Measurements from ENCODE around the gene MAPK9. TPM values are rescaled to one million over a fixed set of nuclear protein-coding genes. Genes with fewer than 3 reads are reported as not detected.

The MAPK9 gene
- total RNA-seq, 6 donors from 2014 or later = 20.8 to 58.5 (median 33.4) TPM

DNA sequence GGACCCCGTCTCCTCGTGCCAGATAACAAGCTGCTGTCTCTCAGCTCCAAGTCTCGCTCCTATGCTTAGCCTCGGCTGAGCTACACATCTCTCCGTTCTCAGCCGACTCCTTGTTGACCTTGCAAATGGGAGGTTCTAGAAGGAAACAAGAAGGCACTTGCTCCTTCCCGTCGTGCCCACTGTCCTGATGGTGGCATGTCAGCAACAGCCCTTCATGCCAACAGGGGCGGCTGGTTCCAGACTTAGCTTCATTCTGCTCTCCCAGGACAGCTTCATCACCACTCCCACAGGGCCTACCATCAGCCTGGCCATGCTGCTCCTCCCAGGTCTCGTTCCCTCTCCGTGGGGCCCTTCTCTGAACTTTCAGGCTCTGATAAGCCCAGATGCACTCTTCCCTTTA lies 69.8 kb downstream of the MAPK9 start:
- WGBS, 2 donors = 96% methylated on average over 11 of the region's 11 CpGs
- no peak overlapping the region for H3K27ac ChIP-seq
- H3K9me3 ChIP-seq = peaks cover 34 to 90% (median 64%) of the 10 kb centered on the region in 4 donors
- no peaks in the 10 kb centered on the region for H3K27me3 ChIP-seq
- H3K4me1 ChIP-seq = no peaks in the 10 kb centered on the region
- no peak for DNase-seq
- H3K36me3 ChIP-seq = peaks cover 0 to 6% (median 0%) of the 10 kb centered on the region in 4 donors
- TF ChIP-seq, protein P1, sequence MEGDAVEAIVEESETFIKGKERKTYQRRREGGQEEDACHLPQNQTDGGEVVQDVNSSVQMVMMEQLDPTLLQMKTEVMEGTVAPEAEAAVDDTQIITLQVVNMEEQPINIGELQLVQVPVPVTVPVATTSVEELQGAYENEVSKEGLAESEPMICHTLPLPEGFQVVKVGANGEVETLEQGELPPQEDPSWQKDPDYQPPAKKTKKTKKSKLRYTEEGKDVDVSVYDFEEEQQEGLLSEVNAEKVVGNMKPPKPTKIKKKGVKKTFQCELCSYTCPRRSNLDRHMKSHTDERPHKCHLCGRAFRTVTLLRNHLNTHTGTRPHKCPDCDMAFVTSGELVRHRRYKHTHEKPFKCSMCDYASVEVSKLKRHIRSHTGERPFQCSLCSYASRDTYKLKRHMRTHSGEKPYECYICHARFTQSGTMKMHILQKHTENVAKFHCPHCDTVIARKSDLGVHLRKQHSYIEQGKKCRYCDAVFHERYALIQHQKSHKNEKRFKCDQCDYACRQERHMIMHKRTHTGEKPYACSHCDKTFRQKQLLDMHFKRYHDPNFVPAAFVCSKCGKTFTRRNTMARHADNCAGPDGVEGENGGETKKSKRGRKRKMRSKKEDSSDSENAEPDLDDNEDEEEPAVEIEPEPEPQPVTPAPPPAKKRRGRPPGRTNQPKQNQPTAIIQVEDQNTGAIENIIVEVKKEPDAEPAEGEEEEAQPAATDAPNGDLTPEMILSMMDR (IDR thresholded peaks at IDR 0.05) = no peak
- TF ChIP-seq EP300 (IDR thresholded peaks at IDR 0.05) = no peak
- no peak for TF ChIP-seq POLR2A (IDR thresholded peaks at IDR 0.05)
- no peak for TF ChIP-seq POLR2AphosphoS5 (IDR thresholded peaks at IDR 0.05)
- no peak for ATAC-seq (ENCODE audit: low FRiP score in 2 of 2)
- no peak overlapping the region for H3K4me3 ChIP-seq

DNA sequence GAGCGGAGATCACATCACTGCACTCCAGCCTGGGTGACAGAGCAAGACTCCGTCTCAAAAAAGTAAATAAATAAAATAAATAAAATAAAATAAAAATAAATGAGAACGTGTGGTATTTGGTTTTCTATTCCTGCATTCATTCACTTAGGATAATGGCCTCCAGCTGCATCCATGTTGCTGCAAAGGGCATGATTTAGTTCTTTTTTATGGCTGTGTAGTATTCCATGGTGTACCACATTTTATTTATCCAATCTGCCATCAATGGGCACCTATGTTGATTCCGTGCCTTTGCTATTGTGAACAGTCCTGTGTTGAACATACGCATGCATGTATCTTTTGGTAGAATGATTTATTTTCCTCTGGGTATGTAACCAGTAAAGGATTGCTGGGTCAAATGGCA lies 74.1 kb downstream of the MAPK9 start:
- DNase-seq (no peak), ATAC-seq (ENCODE audit: low FRiP score in 2 of 2) (no peak)
- Histone ChIP-seq H3K27me3 (no peaks in the 10 kb centered on the region), H3K9me3 (peaks cover 33 to 75% (median 51%) of the 10 kb centered on the region in 4 donors), H3K36me3 (no peaks in the 10 kb centered on the region), H3K4me3 (no peak overlapping the region), H3K27ac (no peak overlapping the region), H3K4me1 (no peaks in the 10 kb centered on the region)
- WGBS, 2 donors = 91 to 93% methylated on average over 5 of the region's 5 CpGs
- no peak for TF ChIP-seq POLR2A (IDR thresholded peaks at IDR 0.05)
- TF ChIP-seq EP300 (IDR thresholded peaks at IDR 0.05) = no peak
- no peak for TF ChIP-seq POLR2AphosphoS5 (IDR thresholded peaks at IDR 0.05)
- TF ChIP-seq, protein P1 (IDR thresholded peaks at IDR 0.05) = no peak

DNA sequence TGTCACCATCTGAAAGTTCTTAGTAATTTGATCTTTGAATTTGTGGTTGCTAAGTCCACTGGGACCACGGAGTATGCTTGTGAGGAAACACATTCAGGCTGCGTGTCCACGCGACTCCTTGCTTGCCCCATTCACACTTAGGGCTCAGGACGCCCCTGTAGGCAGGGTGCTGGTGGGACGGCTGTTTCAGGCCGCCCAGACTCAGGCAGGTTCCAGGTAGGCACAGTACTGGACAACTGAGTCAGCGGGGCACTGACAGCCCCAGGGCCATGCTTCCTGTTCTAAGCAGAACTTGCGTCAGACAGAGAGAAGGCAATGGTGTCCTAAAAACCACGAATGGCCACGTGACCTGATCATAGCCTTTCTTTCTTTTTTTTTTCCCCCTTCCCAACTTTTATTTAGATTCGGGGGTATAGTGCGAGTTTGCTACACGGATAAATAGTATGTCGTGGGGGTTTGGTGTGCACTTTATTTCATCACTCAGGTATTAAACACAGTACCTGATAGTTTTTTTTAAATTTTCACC lies 75.2 kb downstream of the MAPK9 start:
- DNase-seq (peak in 1 of 2 donors; percentile 58), ATAC-seq (ENCODE audit: low FRiP score in 2 of 2) (no peak)
- no peaks in the 10 kb centered on the region for H3K4me1 ChIP-seq
- H3K36me3 ChIP-seq = no peaks in the 10 kb centered on the region
- H3K4me3 ChIP-seq = no peak overlapping the region
- 82 to 91% methylated on average over 11 to 15 of the region's 15 CpGs for WGBS, 2 donors
- no peak overlapping the region for H3K27ac ChIP-seq
- H3K27me3 ChIP-seq = no peaks in the 10 kb centered on the region
- peaks cover 29 to 64% (median 42%) of the 10 kb centered on the region in 4 donors for H3K9me3 ChIP-seq
- TF ChIP-seq POLR2AphosphoS5 (IDR thresholded peaks at IDR 0.05) (no peak), POLR2A (IDR thresholded peaks at IDR 0.05) (no peak), EP300 (IDR thresholded peaks at IDR 0.05) (no peak)
- TF ChIP-seq, protein P1 (IDR thresholded peaks at IDR 0.05) = no peak

DNA sequence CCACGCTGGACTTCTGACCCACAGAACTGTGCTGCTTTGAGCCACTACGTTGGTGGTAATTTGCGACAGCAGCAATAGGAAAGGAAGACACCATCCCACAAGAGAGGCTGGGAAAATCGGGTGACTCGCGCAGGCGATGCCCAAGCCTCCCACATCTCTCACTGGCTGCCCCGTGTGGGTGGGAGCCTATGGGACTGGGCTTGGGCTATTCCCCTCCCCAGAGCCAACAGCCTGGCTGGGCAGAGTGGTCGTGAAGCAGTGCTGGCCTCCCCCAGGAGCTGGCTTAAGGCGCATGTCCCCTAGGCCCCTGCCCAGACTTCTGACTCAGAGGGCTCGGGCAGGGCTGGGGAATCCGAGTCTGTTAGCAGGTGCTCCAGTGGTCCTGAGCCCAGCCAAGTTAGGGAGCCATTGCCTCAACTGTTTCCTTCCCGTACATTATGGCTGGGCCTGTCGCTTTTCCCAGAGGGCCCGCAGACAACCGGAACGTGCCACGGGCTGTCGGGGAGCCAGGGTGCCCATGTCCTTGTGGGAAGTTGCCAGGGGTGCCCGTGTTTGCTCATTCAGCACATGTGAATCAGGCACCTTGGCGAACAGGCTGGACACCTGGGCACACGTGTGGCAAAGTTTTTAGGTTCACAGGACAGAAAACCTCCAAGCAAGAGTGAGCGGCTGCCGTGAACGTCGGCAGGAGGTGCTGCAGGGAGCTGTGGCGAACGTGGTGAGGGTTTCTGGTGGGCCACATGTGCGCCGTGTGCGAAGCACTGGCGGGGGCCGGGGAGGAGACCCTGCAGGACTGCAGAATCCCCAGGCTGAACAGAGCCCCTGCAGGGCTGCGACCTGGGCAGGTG lies 75.9 kb downstream of the MAPK9 start:
- no peak for ATAC-seq (ENCODE audit: low FRiP score in 2 of 2)
- Histone ChIP-seq H3K4me1 (no peaks in the 10 kb centered on the region), H3K27me3 (no peaks in the 10 kb centered on the region), H3K9me3 (peaks cover 29 to 57% (median 36%) of the 10 kb centered on the region in 4 donors), H3K27ac (no peak overlapping the region), H3K36me3 (no peaks in the 10 kb centered on the region), H3K4me3 (no peak overlapping the region)
- no peak for TF ChIP-seq EP300 (IDR thresholded peaks at IDR 0.05)
- TF ChIP-seq, protein P1 (IDR thresholded peaks at IDR 0.05) = no peak
- no peak for TF ChIP-seq POLR2AphosphoS5 (IDR thresholded peaks at IDR 0.05)
- no peak for TF ChIP-seq POLR2A (IDR thresholded peaks at IDR 0.05)
- 92 to 94% methylated on average over 15 to 29 of the region's 34 CpGs for whole genome bisulfite sequencing, 2 donors
- DNase-seq = peak in 1 of 2 donors; percentile 62
